ENCODE data around the gene TRHDE.

GRCh38 chr12:72434999-72435398 is 162.8 kb downstream of the TRHDE start:
- TF ChIP-seq CTCF (IDR thresholded peaks at IDR 0.05; ENCODE audit: low read depth, low read length) (no peak), POLR2A (IDR thresholded peaks at IDR 0.05; ENCODE audit: extremely low read depth, insufficient read length) (no peak)

Data from NB4 (cell line).